Omental fat pad (tissue), 4 donors: ENCODE measurements around the gene ARF4. TPM values are rescaled to one million over a fixed set of nuclear protein-coding genes. Genes with fewer than 3 reads are reported as not detected.
A peak's percentile ranks its signal among the peaks of the same experiment; 100 is the strongest.
"Not testable (repeated sequence)": the region's sequence is repeated elsewhere in the genome, so short reads cannot be mapped to it uniquely, and the experiment has no call there.

Source experiments
- ATAC-seq: fragments of 150-250 bp; one replicate; pipeline ENCODE4 v1.9.1; 2016; ENCODE audit warnings: mild to moderate bottlenecking, moderate library complexity; ENCODE audit not compliant: low FRiP score
- DNase-seq: peaks from one replicate; pipeline ENCODE4 v3.0.0-alpha.2; 2019; ENCODE audit warnings: low spot score
- CTCF ChIP-seq, 3 donors: fragments of 450-650 bp; IDR thresholded peaks; one replicate each; pipeline ENCODE4 v1.5.1; 2016 to 2017; ENCODE audit warnings: antibody characterized with exemption in 3 of 3, mild to moderate bottlenecking in 3 of 3, moderate library complexity in 2 of 3
- total RNA-seq, 4 donors: library from RNA; depleted of rRNA; stranded (reverse); fragments of >200 nt; gene quantifications; one replicate each; pipeline ENCODE4 v1.1.0, GENCODE V29; 2016

ARF4 gene
- 100 to 1,000 TPM in 3 of 4 donors, 10 to 100 TPM in 1; 92.4 to 209 (median 136) TPM for total RNA-seq

GRCh38 chr3:57597127-57597923 is at the start of gene ARF4:
ARF4 (minus strand) TSS chr3:57597344; CDS start chr3:57597140, 204 bp downstream.
- ATAC-seq, result peak; percentile 98
- no peak for TF ChIP-seq CTCF (IDR thresholded peaks at IDR 0.05)
- DNase-seq, result peak; percentile 90

GRCh38 chr3:57646723-57647122 is 49.6 kb upstream of the ARF4 start:
- ATAC-seq (peak; percentile 87), DNase-seq (no peak)
- no peak for TF ChIP-seq CTCF (IDR thresholded peaks at IDR 0.05)

- no peak for TF ChIP-seq CTCF (IDR thresholded peaks at IDR 0.05)
- ATAC-seq (no peak), DNase-seq (no peak)
Observed at GRCh38 chr3:57644740-57645139, 47.6 kb upstream of the ARF4 start.

GRCh38 chr3:57637391-57637790 is 40.2 kb upstream of the ARF4 start:
- no peak for TF ChIP-seq CTCF (IDR thresholded peaks at IDR 0.05)
- no peak for DNase-seq
- ATAC-seq, result no peak

- DNase-seq, ATAC-seq: not testable (repeated sequence)
Observed at GRCh38 chr3:57634259-57634658, 37.1 kb upstream of the ARF4 start.

GRCh38 chr3:57627976-57628375 is 30.8 kb upstream of the ARF4 start:
- ATAC-seq (no peak), DNase-seq (no peak)
- no peak for TF ChIP-seq CTCF (IDR thresholded peaks at IDR 0.05)

- ATAC-seq, result no peak
Observed at GRCh38 chr3:57624801-57625200, 27.7 kb upstream of the ARF4 start.

More at GRCh38 chr3:57624801-57625200, 27.7 kb upstream of the ARF4 start:
- no peak for DNase-seq
- TF ChIP-seq CTCF (IDR thresholded peaks at IDR 0.05), result no peak
